Loucy (cell line): Measurements from ENCODE around the gene ADRB2.

Source experiments
- EZH2phosphoT487 ChIP-seq: fragments of 200-600 bp; IDR thresholded peaks from 2 replicates; pipeline ENCODE4 v1.6.1; 2018; ENCODE audit warnings: antibody characterized with exemption, mild to moderate bottlenecking, moderate library complexity, borderline replicate concordance
- TF ChIP-seq, protein P1 (sequence below): fragments of 200-600 bp; sonication (generic); conservative IDR thresholded peaks from 2 replicates; pipeline ENCODE4 v1.5.1; 2014; ENCODE audit warnings: mild to moderate bottlenecking, antibody characterized with exemption, low read length

DNA sequence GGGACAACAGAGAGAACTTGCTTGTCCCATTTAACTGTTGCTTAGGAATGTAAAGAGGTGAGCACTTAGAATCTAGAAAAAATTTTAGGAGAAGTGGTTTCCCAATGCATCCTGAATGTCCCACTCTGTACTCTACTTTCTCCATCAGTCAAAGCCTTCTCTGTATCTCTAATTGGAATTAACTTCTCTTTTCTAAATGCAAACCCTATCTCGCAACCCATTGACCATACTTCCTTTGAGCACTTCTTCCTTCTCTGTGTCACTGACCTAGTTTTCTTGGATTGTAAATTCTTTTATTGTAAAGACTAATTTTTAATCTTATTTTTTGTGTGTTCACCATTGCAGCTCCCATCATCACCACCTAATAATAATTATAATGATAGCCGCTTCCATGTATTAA lies 33.3 kb downstream of the ADRB2 start:
- TF ChIP-seq, protein P1, sequence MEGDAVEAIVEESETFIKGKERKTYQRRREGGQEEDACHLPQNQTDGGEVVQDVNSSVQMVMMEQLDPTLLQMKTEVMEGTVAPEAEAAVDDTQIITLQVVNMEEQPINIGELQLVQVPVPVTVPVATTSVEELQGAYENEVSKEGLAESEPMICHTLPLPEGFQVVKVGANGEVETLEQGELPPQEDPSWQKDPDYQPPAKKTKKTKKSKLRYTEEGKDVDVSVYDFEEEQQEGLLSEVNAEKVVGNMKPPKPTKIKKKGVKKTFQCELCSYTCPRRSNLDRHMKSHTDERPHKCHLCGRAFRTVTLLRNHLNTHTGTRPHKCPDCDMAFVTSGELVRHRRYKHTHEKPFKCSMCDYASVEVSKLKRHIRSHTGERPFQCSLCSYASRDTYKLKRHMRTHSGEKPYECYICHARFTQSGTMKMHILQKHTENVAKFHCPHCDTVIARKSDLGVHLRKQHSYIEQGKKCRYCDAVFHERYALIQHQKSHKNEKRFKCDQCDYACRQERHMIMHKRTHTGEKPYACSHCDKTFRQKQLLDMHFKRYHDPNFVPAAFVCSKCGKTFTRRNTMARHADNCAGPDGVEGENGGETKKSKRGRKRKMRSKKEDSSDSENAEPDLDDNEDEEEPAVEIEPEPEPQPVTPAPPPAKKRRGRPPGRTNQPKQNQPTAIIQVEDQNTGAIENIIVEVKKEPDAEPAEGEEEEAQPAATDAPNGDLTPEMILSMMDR = no peak
- no peak for TF ChIP-seq EZH2phosphoT487
